K562 (cell line): Measurements from ENCODE around the gene GUK1. TPM values are rescaled to one million over a fixed set of nuclear protein-coding genes. Genes with fewer than 3 reads are reported as not detected.

Experiments
- ATF6 ChIP-seq: sonication (generic); formaldehyde crosslinking; IDR thresholded peaks from 2 replicates; pipeline ENCODE4 v1.4.0; 2020; ENCODE audit warnings: mild to moderate bottlenecking, missing genetic modification reagents
- C11orf30 ChIP-seq: fragments of 450-650 bp; IDR thresholded peaks from 2 replicates; pipeline ENCODE4 v1.6.1; 2016; ENCODE audit warnings: low read depth, mild to moderate bottlenecking
- CREB3L1 ChIP-seq: fragments of 450-650 bp; IDR thresholded peaks from 2 replicates; pipeline ENCODE4 v1.6.1; 2014; ENCODE audit warnings: low read depth, mild to moderate bottlenecking, moderate library complexity, borderline replicate concordance
- ETV5 ChIP-seq: sonication (generic); formaldehyde crosslinking; IDR thresholded peaks from 2 replicates; pipeline ENCODE4 v1.4.0; 2020; ENCODE audit warnings: low read depth, mild to moderate bottlenecking, missing genetic modification reagents
- KAT2B ChIP-seq: IDR thresholded peaks from one replicate; pipeline ENCODE4 v1.6.1; 2012; ENCODE audit warnings: low read depth, mild to moderate bottlenecking, control low read depth, inconsistent platforms, low read length, moderate library complexity
- MTF1 ChIP-seq: fragments of 250-450 bp; sonication (Bioruptor Pico); IDR thresholded peaks from 2 replicates; pipeline ENCODE4 v1.9.0; 2021; ENCODE audit warnings: moderate library complexity, mild to moderate bottlenecking, inconsistent platforms, borderline replicate concordance
- PHB ChIP-seq: fragments of 250-450 bp; sonication (Bioruptor Pico); IDR thresholded peaks from 2 replicates; pipeline ENCODE4 v1.5.0; 2021
- RREB1 ChIP-seq: fragments of 250-450 bp; sonication (Bioruptor Pico); IDR thresholded peaks from 2 replicates; pipeline ENCODE4 v1.4.0; 2020
- SAFB2 ChIP-seq: fragments of 200-400 bp; formaldehyde crosslinking; IDR thresholded peaks from 2 replicates; pipeline ENCODE4 v1.6.1; 2018; ENCODE audit warnings: borderline replicate concordance, low read length, low read depth, moderate library complexity; ENCODE audit not compliant: severe bottlenecking
- SETDB1 ChIP-seq: IDR thresholded peaks from one replicate; pipeline ENCODE4 v1.6.1; 2012; ENCODE audit warnings: low read length, control low read depth, inconsistent platforms
- SNAPC5 ChIP-seq: fragments of 250-450 bp; sonication (Bioruptor Pico); IDR thresholded peaks from 2 replicates; pipeline ENCODE4 v1.8.0; 2021; ENCODE audit warnings: moderate library complexity, mild to moderate bottlenecking, inconsistent platforms
- ZBTB17 ChIP-seq: fragments of 450-650 bp; formaldehyde crosslinking; IDR thresholded peaks from 2 replicates; pipeline ENCODE4 v1.4.0; 2020; ENCODE audit warnings: mild to moderate bottlenecking
- ZNF143 ChIP-seq: sonication (generic); formaldehyde crosslinking; IDR thresholded peaks from 2 replicates; pipeline ENCODE4 v1.9.0; 2022; ENCODE audit warnings: mild to moderate bottlenecking, missing genetic modification reagents
- ZNF212 ChIP-seq: fragments of 450-650 bp; formaldehyde crosslinking; IDR thresholded peaks from 2 replicates; pipeline ENCODE4 v1.4.0; 2020; ENCODE audit warnings: mild to moderate bottlenecking
- ZNF24 ChIP-seq: fragments of 450-650 bp; IDR thresholded peaks from 2 replicates; pipeline ENCODE4 v1.6.1; 2016
- ZNF277 ChIP-seq: fragments of 250-450 bp; sonication (Bioruptor Pico); IDR thresholded peaks from 2 replicates; pipeline ENCODE4 v1.8.0; 2022; ENCODE audit warnings: inconsistent platforms, mild to moderate bottlenecking, moderate library complexity, borderline replicate concordance
- ZNF75A ChIP-seq: fragments of 450-650 bp; formaldehyde crosslinking; IDR thresholded peaks from 2 replicates; pipeline ENCODE4 v1.4.0; 2020; ENCODE audit warnings: mild to moderate bottlenecking
- ZNF77 ChIP-seq: fragments of 250-450 bp; sonication (Bioruptor Pico); IDR thresholded peaks from 2 replicates; pipeline ENCODE4 v1.5.0; 2020
- polyA plus RNA-seq, 8 experiments: library from polyadenylated mRNA; depleted of rRNA in 4 of 8; stranded (reverse) in 5 of 8; unstranded in 3 of 8; fragments of >200 nt; fragmentation: Nextera tagmentation in 2 of 8; fragmentation: Illumina TruSeq in 1 of 8; extraction: Ambion mirVana in 2 of 8; extraction: Trizol in 1 of 8; gene quantifications; 2 replicates each; pipeline versions ENCODE4 v1.2.1 to v1.2.3, GENCODE V29; 2011 to 2014; ENCODE audit warnings: inconsistent platforms in 1 of 8, missing spikeins in 1 of 8
- total RNA-seq, 7 experiments: library from RNA; depleted of rRNA in 6 of 7; stranded (reverse); fragments of >200 nt in 6 of 7; fragmentation: Illumina TruSeq in 2 of 7; extraction: Trizol in 2 of 7; gene quantifications; 2 replicates each; pipeline versions ENCODE4 v1.2.1 to v1.2.3, GENCODE V29; 2011 to 2021; ENCODE audit warnings: low replicate concordance in 1 of 7

GUK1 gene
- total and polyA plus RNA-seq, 9 of the 15 experiments (the other 6 are each of a cell fraction or from before 2014, with no cell fraction given): 7.0 to 331 (median 132) TPM

GRCh38 chr1:228166170-228166936, 26.3 kb downstream of the GUK1 start (continued):
- no peak for TF ChIP-seq RREB1 (CRISPR knock-in tag)
- no peak for TF ChIP-seq CREB3L1
- TF ChIP-seq ZBTB17 (CRISPR knock-in tag): 0 out of 2 replicates have a peak, but pooled peaks have one; percentile 46
- TF ChIP-seq ATF6: no peak
- no peak for TF ChIP-seq ZNF24
- no peak for TF ChIP-seq SAFB2
- no peak for TF ChIP-seq ZNF212
- no peak for TF ChIP-seq KAT2B
- TF ChIP-seq ZNF77: no peak
- TF ChIP-seq ETV5 (CRISPR knock-in tag): peak; percentile 71; the same call in 1 of the 2 replicates
- no peak for TF ChIP-seq ZNF277 (CRISPR knock-in tag)
- TF ChIP-seq ZNF75A (CRISPR knock-in tag): no peak
- peak; percentile 39; the same call in 1 of the 2 replicates for TF ChIP-seq C11orf30
- TF ChIP-seq ZNF143 (CRISPR knock-in tag): no peak
- no peak for TF ChIP-seq MTF1 (CRISPR knock-in tag)
- TF ChIP-seq SETDB1: no peak
- TF ChIP-seq PHB (CRISPR knock-in tag): no peak
- TF ChIP-seq SNAPC5 (CRISPR knock-in tag): no peak
